Measurements from ENCODE around the gene ALPK3.

Gene ALPK3

DNA sequence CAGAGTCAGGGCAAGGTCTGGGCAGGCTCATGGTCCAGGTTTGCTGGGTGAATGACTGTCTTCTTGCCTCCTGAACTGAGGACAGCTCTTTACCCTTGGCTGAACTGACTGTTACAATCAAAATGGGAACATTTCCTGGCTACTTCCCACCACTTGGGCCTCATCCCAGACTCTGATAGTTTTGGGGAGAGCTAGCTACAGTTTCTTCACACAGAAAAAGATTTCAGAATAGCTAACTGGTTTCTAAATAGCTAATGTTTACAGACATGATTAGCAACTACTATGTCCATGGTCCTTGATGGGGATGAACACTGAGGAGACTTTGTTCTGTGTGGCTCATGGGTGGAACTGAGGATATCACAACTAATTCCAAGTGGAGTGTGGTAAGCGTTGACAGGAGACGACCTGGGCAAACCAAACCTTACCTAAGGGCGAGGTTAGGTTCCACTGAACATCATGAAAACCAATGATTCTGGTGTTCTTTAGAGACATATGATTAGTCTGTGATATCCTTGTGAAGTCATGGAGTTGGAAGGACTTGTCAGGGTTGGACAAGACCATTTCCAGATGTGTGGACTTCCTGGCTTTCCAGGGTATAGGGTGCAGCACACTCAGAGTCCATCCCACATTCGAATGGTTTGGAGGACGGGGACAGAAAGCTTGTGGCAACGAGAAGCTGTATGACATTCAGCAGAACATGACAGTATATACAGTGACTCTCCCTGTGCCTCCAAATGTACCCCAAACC lies 7.3 kb downstream of the ALPK3 start:
- DNase-seq (ENCODE audit: low spot score): peak; percentile 70

- DNase-seq (ENCODE audit: low spot score): peak; percentile 59
Measured at GRCh38 chr15:84826369-84826823, 9.2 kb downstream of the ALPK3 start.

- no peak for DNase-seq (ENCODE audit: low spot score)
Measured at GRCh38 chr15:84827246-84827645, 10.1 kb downstream of the ALPK3 start.

DNA sequence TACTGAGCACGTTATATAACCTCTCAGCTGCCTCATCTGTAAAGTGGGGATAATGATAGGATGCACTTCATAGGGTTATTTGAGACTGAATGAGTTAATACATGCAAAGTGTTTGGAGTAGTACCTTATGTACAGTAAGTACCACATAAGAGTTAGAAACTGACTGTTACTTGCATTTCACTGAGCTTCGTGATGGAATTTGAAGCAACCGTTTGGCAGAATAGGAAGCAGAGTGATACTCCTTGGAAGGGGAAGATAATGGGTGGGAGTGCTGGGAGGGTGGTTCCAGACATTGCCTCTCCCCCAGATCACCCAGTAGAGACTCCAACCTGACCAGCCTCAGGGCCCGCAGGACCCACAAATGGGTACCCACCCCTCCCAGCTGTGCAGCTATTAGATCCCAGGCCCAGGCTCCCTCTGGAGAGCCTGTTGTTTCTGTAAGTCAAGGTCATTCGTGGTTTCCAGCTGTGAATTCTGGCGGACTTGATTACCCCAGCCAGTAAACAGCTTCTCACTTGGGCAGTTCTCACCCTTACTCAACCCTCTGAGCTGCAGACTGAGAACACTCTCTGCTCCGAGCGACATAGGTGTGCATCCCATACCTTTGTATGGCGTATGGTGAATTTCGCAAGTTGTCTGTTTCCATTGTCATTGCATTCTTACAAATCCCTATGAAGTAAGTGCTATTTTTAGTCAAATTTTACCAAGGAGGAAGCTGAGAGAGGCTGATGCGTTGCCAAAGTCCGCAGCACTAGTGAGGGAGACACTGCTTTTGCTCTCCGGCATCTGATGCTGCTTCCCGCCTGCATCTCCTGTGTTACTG lies 11.1 kb downstream of the ALPK3 start:
- DNase-seq (ENCODE audit: low spot score): no peak

- no peak for DNase-seq (ENCODE audit: low spot score)
Measured at GRCh38 chr15:84829428-84829827, 12.3 kb downstream of the ALPK3 start.

DNA sequence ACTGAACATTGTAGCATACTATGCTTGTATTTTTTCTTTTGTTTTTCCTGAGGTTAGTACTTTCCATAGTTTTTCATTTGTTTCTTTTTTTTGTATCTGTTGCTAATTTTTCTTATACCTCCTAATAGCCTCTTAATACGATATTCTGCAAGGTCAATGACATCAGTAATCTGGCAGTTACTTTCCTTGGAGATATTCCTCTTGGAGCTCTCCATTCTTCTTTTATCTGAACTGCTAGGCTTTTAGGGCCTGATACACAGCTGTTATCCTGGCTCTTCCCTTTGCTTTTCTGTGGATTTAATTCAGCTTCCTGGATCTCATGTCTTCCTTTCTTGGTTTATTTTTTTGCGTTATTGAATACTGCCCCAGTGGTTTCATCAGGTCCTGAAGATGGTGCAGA lies 12.9 kb downstream of the ALPK3 start:
- DNase-seq (ENCODE audit: low spot score): no peak

DNA sequence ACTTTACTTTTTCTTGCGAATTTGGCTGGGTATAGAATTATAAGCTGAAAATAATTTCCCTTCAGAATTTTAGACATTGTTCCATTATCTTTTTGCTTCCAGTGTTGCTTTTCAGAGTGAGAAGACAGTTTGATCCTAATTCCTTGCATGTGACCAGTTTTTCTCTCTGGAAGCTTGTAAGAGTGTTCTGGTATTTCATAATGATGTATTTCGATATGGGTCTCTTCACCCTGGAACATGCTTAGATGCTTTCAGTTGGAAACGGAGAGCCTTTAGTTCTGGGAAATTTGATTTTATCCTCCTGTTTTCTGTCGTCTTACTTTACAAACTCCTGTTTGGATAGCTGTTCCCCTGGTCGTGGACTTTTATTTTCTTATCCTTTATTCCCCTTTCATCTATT lies 13.9 kb downstream of the ALPK3 start:
- DNase-seq (ENCODE audit: low spot score): no peak

DNA sequence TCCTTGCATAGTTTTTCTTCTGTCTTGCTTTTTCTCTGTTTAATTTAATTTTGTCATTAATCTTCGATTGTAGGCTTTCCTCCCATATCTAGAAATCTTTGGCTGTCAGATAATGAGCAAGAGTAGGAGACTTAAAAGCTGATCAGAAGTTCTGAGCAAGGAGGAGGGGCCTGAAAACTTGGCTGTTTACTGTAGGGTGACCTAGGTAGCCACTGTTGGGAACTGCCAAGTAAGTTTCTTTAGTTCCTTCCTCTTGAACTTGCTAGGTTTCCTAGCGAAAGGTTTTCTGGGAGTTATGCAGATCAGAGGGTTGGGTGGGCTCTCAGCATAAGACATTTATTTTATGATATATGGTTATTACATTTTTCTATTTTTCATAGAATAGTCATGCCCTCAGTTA lies 14.5 kb downstream of the ALPK3 start:
- no peak for DNase-seq (ENCODE audit: low spot score)

DNA sequence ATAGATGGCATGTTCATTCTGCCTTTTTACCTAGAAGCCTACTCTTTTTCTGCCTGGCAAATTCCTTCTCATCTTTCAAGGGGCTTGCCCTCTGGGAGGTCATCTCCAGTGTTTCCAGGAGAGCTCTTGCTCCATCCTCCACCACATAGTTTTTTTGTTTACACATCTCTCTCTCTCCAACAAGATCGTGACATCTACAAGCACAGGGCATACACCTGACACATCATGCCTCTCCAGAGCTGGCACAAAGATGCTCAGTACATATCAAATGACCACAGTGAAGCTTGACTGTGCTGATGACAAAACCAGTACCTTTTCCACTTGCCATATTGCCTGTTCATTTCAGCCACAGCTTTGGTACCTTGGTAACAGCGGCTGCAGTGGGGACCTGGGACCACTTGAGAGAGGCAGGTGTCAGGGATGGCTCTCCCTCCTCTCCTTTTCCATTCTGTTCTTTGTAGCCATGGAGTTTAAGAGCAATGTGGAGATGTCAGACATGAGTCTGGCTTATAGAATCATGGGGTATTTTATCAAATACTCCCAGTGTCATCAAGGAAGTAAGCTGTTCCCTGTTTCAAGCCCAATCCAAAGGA lies 15.4 kb downstream of the ALPK3 start:
- DNase-seq (ENCODE audit: low spot score): no peak

- DNase-seq (ENCODE audit: low spot score): no peak
Measured at GRCh38 chr15:84833447-84834228, 16.5 kb downstream of the ALPK3 start.

GRCh38 chr15:84834229-84834955 lies 17.2 kb downstream of the ALPK3 start:
- no peak for DNase-seq (ENCODE audit: low spot score)

- DNase-seq (ENCODE audit: low spot score): no peak
Measured at GRCh38 chr15:84834969-84835368, 17.8 kb downstream of the ALPK3 start.

- DNase-seq (ENCODE audit: low spot score): no peak
Measured at GRCh38 chr15:84835661-84836337, 18.6 kb downstream of the ALPK3 start.

GRCh38 chr15:84836844-84837243 lies 19.7 kb downstream of the ALPK3 start:
- DNase-seq (ENCODE audit: low spot score): no peak

GRCh38 chr15:84839714-84840113 lies 22.6 kb downstream of the ALPK3 start:
- no peak for DNase-seq (ENCODE audit: low spot score)

- no peak for DNase-seq (ENCODE audit: low spot score)
Measured at GRCh38 chr15:84840255-84840654, 23.1 kb downstream of the ALPK3 start.

DNA sequence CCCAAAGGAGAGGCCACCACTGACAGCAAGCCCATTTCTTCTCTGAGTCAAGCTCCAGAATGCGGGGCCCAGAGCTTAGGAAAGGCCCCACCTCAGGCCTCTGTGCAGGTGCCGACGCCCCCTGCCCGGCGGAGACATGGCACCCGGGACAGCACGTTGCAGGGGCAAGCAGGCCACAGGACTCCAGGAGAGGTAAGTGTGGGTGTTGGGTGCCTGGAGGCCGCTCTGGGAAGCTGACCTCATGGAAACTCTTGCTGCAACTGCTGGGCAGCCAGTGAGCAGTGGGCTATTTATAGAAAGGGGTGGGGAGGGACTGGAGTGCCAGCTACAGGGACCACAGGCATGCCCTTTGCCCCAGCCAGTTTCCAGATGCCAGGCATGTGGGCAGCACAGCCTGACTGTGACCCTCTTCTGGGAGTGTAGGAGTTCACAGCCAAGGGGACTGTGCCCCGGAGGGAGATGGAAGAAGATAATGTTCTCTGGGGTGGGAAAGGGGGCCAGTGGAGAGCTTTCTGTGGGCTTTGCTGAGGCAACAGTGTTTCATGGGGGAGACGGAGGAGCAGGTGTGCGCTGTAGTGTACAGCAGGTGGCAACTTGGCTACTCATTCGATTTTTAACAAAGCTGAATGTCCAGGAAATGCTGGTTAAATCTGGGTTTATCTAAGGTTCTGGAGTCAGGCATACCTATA lies 23.7 kb downstream of the ALPK3 start:
- peak; percentile 84 for DNase-seq (ENCODE audit: low spot score)

- DNase-seq (ENCODE audit: low spot score): no peak
Measured at GRCh38 chr15:84842781-84843180, 25.6 kb downstream of the ALPK3 start.

- no peak for DNase-seq (ENCODE audit: low spot score)
Measured at GRCh38 chr15:84844964-84845363, 27.8 kb downstream of the ALPK3 start.

GRCh38 chr15:84845631-84846030 lies 28.5 kb downstream of the ALPK3 start:
- DNase-seq (ENCODE audit: low spot score): peak; percentile 72
